Colon (tissue), 2 donors: Measurements from ENCODE around the gene HECA.
"Not testable (repeated sequence)": the region's sequence is repeated elsewhere in the genome, so short reads cannot be mapped to it uniquely, and the experiment has no call there.

Experiments
- FAIRE-seq: peaks from 2 replicates; lab custom pipeline; 2012; peaks lifted over from hg19 to GRCh38; lab: Jason Lieb, UNC
- donor health status: control.
- donor health status: control.

HECA gene

DNA sequence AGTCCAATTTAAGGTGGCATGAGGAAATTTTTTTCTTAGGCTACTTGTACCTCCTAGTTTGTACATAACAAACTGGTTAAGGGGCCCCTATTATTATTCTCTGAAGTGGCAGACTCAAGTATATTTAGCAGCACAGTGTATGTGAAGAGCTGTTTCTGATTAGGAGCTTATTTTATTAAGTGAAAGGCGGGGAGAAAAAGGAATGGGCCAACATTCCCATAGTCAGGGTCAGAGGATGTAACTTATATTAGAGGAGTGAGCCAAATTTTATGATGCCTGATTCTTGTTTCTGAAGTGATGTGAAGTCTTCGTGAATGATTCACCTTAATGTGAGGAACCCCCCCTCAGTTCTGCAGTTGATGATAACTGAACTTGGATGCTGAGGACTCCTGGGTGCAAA is 2.8 kb downstream of the HECA start:
- FAIRE-seq, result no peak

DNA sequence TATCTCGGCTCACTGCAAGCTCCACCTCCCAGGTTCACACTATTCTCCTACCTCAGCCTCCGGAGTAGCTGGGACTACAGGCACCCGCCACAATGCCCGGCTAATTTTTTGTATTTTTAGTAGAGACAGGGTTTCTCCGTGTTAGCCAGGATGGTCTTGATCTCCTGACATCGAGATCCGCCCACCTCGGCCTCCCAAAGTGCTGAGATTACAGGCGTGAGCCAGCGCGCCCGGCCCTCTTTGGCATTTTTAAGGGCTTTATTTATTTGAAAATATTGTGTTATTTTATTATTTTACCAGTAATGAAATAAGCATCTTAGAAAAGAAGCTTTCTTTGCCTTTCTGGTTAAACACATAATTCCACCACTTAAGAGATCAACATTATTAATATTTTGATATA is 6.0 kb downstream of the HECA start:
- FAIRE-seq, result not testable (repeated sequence)

DNA sequence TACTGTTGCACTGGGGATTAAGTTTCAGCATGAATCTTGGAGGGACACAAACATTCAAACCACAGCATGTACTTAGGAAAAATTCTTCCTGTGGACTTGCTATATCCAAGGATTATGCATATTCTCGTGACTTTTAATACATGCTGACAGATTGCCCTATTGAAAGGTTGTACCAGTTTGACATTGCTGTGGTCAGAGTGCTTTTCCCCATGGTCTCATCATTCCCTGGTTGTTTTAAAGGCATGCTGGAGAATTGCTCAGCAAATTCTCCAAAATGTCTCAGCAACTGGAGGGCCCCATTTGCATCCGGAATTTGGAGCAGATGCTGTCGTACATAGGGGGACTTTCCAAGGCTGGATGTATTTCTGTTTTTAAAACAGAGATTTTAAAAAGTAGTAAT is 7.4 kb downstream of the HECA start:
- FAIRE-seq, result no peak

DNA sequence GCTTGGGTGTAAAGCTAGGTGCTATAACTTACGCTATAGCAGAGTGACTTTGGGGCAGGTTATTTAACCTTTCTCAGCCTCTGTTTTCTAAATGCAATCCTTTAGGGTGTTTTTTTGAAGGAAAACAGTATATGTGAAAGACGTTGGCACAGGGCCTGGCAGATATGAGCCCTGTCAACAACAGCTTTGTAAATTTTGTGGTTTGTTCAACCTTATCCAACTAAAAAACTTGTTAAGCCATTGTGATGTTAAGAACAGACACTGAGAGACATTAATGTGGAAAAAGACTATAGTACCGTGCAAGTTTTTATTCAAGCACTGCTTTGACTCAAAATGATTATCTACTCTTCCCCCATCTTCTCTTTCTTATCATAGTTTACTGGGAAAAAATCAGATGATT is 8.2 kb downstream of the HECA start:
- no peak for FAIRE-seq

DNA sequence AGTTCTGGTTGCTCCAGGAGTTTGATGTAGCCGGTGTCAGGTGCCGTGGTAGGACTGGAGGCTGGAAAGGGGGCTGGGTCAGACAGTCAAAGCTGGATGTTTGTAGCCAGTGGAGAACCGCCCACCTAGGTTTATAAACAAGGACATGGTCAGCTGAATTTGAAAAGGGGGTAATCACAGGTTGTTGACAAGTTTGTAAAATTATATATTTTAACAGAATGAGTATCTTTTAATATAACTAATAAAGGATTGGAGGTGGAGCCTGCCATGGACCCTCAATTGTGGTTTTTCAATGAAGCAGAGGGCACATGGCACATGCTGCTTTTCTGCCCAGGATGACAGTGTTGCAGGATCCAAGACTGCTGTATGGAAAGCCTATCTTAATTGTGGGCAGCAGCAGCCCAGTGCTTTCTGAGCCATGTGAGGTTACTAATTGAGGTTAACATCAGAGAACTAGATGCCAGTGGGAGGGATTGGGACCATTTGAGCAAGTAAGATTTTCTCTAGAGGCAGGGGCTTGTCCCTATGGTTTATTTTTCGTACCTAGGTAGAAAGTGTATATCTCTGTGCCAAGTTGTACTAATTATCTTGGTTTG is 9.7 kb downstream of the HECA start:
- no peak for FAIRE-seq

DNA sequence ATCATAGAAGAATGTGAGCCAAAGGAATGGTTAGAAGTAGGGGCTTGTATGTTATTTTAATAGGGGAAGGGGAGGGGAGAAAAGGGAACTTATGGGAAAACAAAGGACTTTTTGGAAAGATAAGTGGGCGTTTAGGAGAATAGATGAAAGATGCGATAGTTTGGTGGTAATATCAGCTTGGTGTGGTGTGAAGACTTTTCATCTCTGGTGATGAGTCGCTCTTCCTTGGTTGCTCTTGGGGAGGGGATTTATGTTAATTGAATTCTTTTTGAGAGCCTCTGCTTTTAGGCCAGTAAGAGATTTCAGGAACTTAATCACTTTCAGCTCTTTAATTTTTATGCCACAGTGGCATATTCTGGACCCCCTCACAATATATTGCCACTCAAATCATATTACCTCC is 10.8 kb downstream of the HECA start:
- FAIRE-seq, result no peak

DNA sequence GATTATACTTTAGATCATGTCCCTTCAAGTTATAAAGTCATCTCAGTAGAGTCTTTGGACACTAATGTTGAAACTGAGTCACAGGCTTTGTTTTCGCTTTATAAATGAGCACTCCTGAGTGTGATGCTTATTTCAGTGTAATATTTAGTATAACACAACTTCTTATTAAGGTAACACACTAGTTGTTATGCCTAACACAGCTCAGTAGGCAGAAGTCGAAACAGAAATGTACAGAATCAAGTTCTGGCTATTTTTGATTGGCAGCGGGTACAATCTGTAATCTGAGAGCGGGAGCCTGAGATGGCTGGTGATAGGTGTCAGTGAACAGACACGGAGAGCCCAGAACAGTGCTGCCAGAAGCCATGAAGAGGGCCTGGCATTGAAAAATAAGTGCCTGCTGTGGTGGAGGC is 11.4 kb downstream of the HECA start:
- FAIRE-seq, result no peak

DNA sequence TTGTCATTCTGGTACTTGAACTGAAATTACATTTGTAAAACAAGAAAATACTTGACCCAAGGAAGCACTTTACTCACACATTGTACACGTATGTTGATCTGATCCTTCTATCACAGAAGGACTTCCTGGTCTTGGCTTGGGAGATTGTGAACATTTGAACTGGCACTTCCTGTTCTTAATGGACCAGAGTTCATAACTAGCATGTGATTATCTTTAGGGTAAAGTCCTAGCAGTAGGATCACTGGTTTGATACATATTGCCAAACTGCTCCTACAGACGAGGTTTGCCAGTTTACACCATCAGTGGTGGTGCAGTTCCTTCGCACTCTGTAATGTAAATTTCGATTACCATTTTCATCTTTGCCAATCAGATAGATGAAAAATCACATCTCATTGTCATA is 12.7 kb downstream of the HECA start:
- FAIRE-seq, result peak; percentile 49

DNA sequence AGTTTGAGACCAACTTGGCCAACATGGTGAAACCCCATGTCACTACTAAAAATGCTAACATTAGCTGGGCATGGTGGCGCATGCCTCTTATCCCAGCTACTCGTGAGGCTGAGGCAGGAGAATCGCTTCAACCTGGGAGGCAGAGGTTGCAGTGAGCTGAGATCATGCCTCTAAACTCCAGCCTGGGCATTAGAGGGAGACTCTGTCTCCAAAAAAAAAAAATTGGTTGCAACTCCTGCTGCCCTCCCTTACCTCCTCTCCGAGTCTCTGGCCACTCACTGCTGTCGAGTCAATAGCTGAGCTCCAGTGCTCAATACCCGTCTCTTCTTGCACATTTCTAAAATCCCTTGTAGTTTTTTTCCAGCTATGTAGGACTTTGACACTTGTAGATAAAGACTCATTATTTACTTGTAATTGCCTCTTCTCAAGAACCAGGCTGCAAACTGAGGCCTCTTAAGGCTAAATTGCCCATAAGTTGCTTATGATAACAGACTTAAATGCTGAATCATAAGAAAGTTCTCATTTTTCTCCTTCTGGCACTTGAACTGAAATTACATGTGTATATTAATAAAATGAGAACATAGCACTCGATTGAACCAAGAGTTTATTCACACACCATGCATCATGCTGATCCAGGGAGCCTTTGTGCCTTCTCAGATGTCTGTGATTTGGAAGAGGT is 13.8 kb downstream of the HECA start:
- no peak for FAIRE-seq

DNA sequence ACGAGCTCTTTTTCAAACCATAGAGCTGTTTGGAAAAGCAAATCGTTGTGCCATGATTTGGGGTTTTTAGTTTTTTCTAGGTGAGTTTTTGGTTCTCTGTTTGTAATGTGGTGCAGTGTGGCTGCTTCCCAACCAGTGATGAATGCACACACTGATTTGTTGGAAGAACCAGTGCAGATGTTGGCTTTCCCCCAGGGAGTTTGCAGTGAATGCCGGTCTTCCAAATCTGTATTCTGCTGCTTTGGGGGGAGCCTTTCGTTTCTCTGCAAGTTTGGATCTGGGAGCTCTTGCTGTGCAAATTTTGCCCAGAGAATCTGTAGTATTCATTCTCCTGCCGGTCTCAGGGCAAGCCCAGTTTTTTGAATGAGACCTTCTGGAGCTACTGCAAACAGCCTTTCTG is 14.5 kb downstream of the HECA start:
- no peak for FAIRE-seq

DNA sequence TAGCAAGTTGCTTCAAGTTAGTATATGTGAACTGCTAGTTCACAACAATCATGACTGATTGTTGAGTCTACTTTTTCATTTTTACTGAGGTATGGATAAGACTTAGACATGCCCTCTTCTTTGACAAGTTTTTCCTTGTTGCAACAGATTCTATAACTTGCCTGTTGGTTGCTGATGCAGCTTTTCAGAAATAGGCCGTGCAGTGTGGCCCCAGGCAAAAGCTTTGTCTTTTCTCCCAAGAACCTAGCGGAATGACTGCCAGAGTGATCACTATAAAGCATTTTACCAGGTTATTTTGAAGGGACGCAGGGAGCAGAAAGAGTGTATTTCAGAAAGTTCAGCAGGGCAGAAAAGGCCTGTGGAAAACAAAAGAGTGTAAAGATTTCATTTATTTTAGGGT is 16.0 kb downstream of the HECA start:
- no peak for FAIRE-seq

DNA sequence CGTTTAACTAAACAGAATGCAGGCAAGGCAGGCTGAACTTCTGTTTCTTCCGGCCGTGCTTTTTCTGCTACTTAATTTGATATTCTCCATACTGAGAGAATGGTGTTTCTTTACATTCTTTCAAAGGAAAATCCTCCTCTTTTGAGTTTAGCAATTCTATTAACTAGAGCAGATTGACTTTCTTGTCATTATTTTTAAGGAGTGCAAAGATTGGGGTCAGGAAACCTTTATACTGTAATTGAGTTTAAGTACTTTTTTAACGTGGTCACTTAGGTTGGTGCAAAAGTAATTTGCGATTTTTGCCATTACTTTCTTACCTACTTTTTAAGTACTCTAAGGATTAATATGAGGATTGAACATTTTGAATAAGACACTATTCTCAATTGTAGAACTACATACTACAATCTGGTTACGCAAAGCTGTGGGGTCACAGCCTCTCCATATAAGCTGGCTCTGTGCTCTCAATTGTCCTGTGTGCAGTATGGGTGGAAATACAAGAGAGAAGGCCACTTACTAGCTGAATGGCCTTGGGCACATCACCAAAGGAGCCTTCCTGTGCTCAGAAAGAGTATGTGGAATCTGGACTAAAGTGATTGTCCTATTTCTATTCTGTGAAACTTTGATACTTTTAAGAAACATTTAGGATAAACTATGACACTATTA is 16.7 kb downstream of the HECA start:
- no peak for FAIRE-seq

DNA sequence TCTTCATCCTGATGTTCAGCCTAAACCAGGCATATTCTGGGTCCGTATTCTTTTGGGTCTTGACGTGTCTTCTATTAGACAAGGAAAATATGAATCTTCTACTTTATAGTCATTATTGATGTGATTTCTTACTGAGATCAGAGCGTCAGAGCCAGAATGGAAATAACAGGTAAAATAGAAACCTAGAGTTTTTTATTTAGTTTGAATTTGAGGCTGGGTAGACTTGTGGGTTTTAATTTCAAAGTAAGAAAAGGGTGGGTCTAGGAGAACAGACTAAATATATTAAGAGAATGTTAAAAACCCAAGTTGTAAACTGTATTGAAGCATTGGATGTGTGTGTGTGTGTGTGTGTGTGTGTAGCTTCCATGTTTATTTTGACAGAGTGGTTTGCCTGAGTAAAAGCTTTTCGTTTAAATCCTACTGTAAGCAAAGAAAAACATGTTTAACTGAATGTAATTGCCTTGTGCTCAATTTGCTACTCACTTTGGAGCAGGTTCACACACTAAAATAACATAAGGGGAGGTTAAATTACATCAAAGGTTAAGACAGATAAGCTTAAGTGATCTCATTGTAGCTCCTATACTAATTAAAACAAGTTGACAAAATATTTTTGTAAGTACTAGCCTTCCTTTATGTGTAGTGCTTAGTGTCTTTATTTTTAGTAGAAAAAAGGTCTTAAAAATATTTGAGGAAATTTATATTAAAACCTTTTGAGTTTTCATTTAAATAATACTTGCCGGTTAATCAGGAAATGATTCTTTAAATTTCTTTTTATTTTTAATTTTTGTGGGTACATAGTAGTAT is 17.4 kb downstream of the HECA start:
- FAIRE-seq, result peak; percentile 14

DNA sequence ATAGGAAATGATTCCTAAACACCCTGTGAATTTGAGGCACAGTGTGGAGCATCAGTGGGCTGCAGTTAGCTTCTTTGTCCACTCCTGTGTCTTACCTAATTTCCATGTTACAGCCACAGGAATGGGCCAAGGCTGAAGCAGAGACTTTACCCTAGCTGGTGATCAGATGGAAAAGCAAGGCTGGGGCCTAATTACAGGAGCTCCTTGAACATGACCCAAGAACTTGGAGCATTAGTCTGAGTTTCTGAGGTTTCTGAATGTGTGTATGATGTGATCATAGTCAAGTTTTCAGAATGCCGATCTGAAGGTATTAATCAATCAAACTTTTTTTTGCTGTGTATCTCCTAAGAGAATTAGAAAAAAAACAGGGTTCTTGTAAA is 18.0 kb downstream of the HECA start:
- FAIRE-seq, result no peak

DNA sequence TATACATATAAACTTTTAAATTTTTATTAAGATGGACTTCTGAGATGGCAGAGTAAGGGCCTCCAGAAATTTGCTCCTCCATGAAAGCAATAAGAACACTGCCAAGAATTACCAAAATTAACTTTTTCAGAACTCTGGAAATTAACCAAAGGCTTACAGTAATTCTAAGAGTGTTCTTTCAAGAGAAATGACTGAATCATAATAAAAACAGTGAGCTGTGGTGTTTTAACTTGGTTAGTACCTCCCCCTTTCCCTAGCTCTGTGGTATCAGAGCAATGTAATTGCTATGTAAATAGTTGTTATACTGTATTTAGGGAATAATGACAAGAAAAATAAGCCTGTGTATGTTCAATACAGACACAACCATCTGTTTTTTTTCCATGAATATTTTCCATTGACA is 19.0 kb downstream of the HECA start:
- FAIRE-seq, result no peak

DNA sequence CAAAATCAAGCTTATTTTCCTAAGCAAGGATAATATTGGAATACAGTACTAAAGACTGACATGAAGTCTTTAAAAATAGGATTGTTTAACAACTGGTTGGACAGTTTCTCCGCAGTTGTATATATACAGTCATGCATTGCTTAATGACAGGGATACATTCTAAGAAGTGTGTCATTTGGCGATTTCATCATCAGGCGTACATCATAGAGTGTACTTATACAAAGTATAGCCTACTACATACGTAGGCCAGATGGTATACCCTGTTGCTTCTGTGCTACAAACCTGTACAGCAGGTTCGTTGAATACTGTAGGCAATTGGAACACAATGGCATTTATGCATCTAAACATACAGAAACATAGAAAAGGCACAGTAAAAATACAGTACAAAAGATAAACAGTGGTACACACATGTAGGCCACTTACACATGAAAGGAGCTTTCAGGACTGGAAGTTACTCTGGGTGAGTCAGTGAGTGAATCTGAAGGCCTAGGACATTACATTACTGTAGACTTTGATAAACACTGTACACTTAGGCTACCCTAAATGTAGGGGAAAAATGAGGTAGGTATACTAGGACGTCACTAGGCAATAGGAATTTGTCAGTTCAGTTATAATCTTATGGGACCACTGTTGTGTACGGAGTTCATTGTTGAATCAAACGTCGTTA is 20.1 kb downstream of the HECA start:
- FAIRE-seq, result no peak

DNA sequence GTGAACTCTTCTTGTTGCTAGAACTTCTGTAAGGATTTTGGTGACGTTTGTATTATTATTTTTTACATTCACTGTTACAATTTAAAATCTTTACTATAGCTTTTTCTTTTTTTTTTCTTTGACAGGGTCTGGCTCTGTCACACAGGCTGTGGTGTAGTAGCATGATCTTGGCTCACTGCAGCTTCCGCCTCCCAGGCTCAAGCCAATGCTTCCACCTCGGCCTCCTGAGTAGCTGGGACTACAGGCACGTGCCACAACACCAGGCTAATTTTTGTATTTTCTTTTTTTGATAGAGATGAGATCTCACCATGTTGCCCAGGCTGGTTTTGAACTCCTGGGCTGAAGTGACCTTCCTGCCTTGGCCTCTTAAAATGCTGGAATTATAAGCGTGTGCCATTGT is 21.2 kb downstream of the HECA start:
- no peak for FAIRE-seq

DNA sequence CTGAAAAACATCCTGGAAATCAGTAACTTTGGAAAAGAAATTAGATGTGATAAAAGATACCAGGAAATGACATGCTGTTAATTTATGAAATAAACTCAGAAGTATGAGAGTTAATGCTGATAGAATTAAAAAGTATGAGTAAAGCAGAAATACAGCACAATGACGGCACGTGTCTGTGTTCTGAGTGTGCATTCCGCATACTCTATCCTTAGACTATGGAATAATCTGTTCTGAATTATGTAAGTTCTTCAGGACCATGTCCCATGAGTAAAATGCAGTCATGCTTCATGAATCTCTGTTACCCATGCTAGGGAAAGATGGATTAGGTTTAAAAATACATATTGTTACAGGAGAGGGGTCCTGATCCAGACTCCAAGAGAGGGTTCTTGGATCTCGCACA is 21.7 kb downstream of the HECA start:
- FAIRE-seq, result no peak

DNA sequence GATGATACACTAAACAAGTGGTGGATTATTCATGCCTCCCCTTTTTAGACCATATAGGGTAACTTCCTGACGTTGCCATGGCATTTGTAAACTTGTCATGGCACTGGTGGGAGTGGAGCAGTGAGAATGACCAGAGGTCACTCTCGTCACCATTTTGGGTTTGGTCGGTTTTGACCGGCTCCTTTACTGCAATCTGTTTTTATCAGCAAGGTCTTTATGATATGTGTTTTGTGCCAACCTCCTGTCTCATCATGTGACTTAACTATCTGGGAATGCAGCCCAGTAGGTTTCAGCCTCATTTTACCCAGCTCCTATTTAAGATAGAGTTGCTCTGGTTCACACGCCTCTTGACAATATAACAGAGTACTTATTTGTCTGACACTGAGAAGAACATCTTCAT is 22.2 kb downstream of the HECA start:
- not testable (repeated sequence) for FAIRE-seq

DNA sequence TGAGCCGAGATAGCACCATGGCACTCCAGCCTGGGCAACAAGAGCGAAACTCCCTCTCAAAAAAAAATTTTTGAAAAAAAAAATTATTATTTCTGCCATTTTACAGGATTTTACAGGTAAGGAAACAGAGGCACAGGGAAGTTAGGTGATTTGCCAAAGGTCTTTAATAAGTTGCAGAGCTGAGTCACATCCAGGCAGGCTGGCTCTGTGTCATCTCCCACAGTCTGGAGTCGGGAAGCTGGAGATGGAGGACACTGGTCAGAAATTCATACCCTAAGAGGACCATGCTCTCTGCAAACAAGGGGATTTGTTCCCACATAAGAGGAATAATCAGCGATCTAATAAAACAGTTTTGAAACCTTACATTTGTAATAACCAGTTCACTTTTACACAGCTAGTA is 24.1 kb downstream of the HECA start:
- no peak for FAIRE-seq

DNA sequence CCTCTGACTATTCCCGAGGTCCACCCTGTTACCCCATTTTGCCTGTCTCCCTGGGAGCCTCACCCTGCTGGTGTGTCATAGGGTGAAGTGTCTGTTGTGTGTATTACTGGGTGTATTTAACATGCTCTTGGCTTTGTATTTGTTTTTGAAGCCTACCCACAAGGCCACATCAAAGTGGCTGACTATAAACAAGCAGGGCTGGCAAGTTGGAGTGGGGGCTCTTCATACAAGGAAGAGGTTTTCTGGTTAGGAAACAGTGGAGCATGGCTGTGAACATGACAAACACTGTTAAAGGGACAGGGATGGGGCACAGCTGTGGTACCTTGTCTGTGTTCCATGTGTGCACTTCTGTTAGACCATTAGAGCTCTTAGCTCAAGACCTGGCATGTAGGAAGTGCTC is 26.3 kb downstream of the HECA start:
- FAIRE-seq, result no peak

DNA sequence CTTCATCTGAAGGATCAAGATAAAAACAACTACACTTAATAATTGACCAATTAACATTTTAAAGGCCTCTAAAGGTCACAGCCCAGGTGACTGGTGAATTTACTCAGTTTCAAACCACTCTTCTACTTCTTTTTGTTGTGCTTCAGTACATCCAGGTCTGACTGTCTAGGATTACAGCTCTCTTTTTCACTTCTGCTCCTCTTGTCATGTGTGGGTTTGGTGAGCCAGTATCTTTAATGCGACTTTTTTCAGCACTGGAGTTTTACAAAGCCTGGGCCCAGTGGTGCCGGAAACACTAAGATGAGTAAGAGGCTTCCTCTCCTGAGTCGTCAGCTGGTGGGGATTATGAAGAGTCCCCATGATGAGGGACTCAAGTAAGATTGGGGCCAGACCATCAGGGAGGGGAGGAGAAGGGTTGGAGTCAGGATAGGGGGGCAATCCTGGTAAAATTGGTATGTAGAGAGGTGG is 27.0 kb downstream of the HECA start:
- no peak for FAIRE-seq
